K562 (cell line): Measurements from ENCODE around the gene AKT1S1. TPM values are rescaled to one million over a fixed set of nuclear protein-coding genes. Genes with fewer than 3 reads are reported as not detected.
A peak's percentile ranks its signal among the peaks of the same experiment; 100 is the strongest.

ENCODE experiments used
- ATAC-seq: fragments of 200-7000 bp; cut with Tn5 transposase; 3 replicates; pipeline ENCODE4 v1.9.1; 2020; ENCODE audit warnings: moderate library complexity
- BruUV-seq: library from RNA; stranded (reverse); fragments of 400-500 nt; replicated peaks from 2 replicates; lab custom pipeline; 2021; lab: Mats Ljungman, UMichigan
- CTCF ChIA-PET: fragments of 300-600 bp; formaldehyde crosslinking; extraction: SDS; loops from one replicate; lab custom pipeline; 2021; ENCODE audit warnings: low intra/inter-chr PET ratio; lab: Yijun Ruan, JAX
- POLR2A ChIA-PET: fragments of 300-600, 350-650 bp; sonication (Branson Sonifier 250); formaldehyde crosslinking; extraction: SDS; loops from one replicate; lab custom pipeline; 2021; ENCODE audit warnings: antibody characterized with exemption, inconsistent platforms; lab: Yijun Ruan, JAX
- DNase-seq, 4 experiments: peaks; one replicate each; pipeline versions ENCODE4 v3.0.0 to v3.0.0-alpha.2; 2011 to 2018; ENCODE audit warnings: low spot score in 3 of 4, mixed read lengths in 3 of 4; ENCODE audit errors: extremely low read depth in 1 of 4
- FAIRE-seq: peaks from 2 replicates; lab custom pipeline; 2011; peaks lifted over from hg19 to GRCh38; lab: Jason Lieb, UNC
- H2AFZ ChIP-seq: 2 replicates; pipeline ENCODE4 v1.6.0; 2011; ENCODE audit warnings: low read depth, low read length, control low read depth, inconsistent platforms
- H3K27ac ChIP-seq: fragments of 200-600 bp; 3 replicates; pipeline ENCODE4 v1.8.0; 2011; ENCODE audit warnings: low read depth, mild to moderate bottlenecking, control low read depth, inconsistent platforms, low read length, moderate library complexity, mixed read lengths; ENCODE audit errors: extremely low read depth
- H3K27me3 ChIP-seq, 2 experiments: fragments of 300-600 bp in 1 of 2; 2 replicates in 1 of 2; 3 replicates in 1 of 2; pipeline versions ENCODE4 v1.6.0 to v1.8.0; 2011; ENCODE audit warnings: inconsistent platforms in 2 of 2, low read length in 2 of 2, mild to moderate bottlenecking in 1 of 2, mixed read lengths in 1 of 2, moderate library complexity in 1 of 2; ENCODE audit not compliant: control insufficient read depth in 2 of 2, insufficient read depth in 2 of 2
- H3K36me3 ChIP-seq: fragments of 300-600 bp; 3 replicates; pipeline ENCODE4 v1.8.0; 2011; ENCODE audit warnings: mild to moderate bottlenecking, low read length, inconsistent platforms; ENCODE audit not compliant: control insufficient read depth, insufficient read depth
- H3K4me1 ChIP-seq, 2 experiments: fragments of 200-600 bp in 1 of 2; replicated peaks in 1 of 2; 2 replicates in 1 of 2; 3 replicates in 1 of 2; pipeline versions ENCODE4 v1.5.1 to v1.8.0; 2011; ENCODE audit warnings: inconsistent platforms in 2 of 2, low read length in 2 of 2, mild to moderate bottlenecking in 1 of 2, mixed read lengths in 1 of 2, moderate library complexity in 1 of 2; ENCODE audit not compliant: control insufficient read depth in 2 of 2, insufficient read depth in 2 of 2
- H3K4me2 ChIP-seq: 2 replicates; pipeline ENCODE4 v1.6.1; 2011; ENCODE audit warnings: low read length, control low read depth, inconsistent platforms, mixed read lengths; ENCODE audit not compliant: insufficient read depth
- H3K4me3 ChIP-seq: fragments of 200-600 bp; sonication (generic), shearing (Covaris generic); 2 replicates; pipeline ENCODE4 v1.5.1; 2016; ENCODE audit warnings: control low read depth, inconsistent platforms
- H3K79me2 ChIP-seq: fragments of 200-600 bp; 3 replicates; pipeline ENCODE4 v1.8.0; 2011; ENCODE audit warnings: low read length, inconsistent platforms; ENCODE audit not compliant: control insufficient read depth, insufficient read depth
- H3K9ac ChIP-seq, 2 experiments: 2 replicates each; pipeline versions ENCODE4 v1.6.0 to v1.6.1; 2011; ENCODE audit warnings: low read depth in 2 of 2, low read length in 2 of 2, control low read depth in 1 of 2, inconsistent platforms in 1 of 2, mild to moderate bottlenecking in 1 of 2, mixed read lengths in 1 of 2; ENCODE audit not compliant: insufficient read depth in 1 of 2
- H3K9me1 ChIP-seq: one replicate; pipeline ENCODE4 v1.6.0; 2011; ENCODE audit warnings: inconsistent platforms, mild to moderate bottlenecking, low read length, moderate library complexity; ENCODE audit not compliant: control insufficient read depth, insufficient read depth
- H3K9me3 ChIP-seq: replicated peaks from 2 replicates; pipeline ENCODE4 v1.5.1; 2011; ENCODE audit warnings: low read depth, low read length, inconsistent platforms; ENCODE audit not compliant: control insufficient read depth, insufficient read depth
- H4K20me1 ChIP-seq: replicated peaks from 2 replicates; pipeline ENCODE4 v1.6.1; 2011; ENCODE audit warnings: low read length, inconsistent platforms, mixed read lengths; ENCODE audit not compliant: control insufficient read depth, insufficient read depth
- ARNT ChIP-seq, 2 experiments: fragments of 450-650 bp; IDR thresholded peaks; 2 replicates each; pipeline ENCODE4 v1.6.1; 2016; ENCODE audit warnings: mild to moderate bottlenecking in 1 of 2
- BCOR ChIP-seq: fragments of 450-650 bp; IDR thresholded peaks from 2 replicates; pipeline ENCODE4 v1.6.1; 2016
- CBFA2T3 ChIP-seq: fragments of 450-650 bp; IDR thresholded peaks from 2 replicates; pipeline ENCODE4 v1.6.1; 2017
- CHD4 ChIP-seq: fragments of 200-600 bp; sonication (generic); IDR thresholded peaks from 3 replicates; pipeline ENCODE4 v1.6.1; 2012; ENCODE audit warnings: low read depth, mild to moderate bottlenecking, mixed read lengths, low read length, inconsistent platforms; ENCODE audit not compliant: insufficient read depth, insufficient replicate concordance, poor library complexity, severe bottlenecking
- HCFC1 ChIP-seq: IDR thresholded peaks from 2 replicates; pipeline ENCODE4 v1.6.1; 2012; ENCODE audit warnings: low read depth, low read length, improper control_type of control experiment
- HDAC2 ChIP-seq: fragments of 450-650 bp; IDR thresholded peaks from 2 replicates; pipeline ENCODE4 v1.6.1; 2016; ENCODE audit warnings: mild to moderate bottlenecking
- MIER1 ChIP-seq: fragments of 450-650 bp; IDR thresholded peaks from 2 replicates; pipeline ENCODE4 v1.6.1; 2016; ENCODE audit warnings: antibody characterized with exemption, mild to moderate bottlenecking, low read depth
- MYNN ChIP-seq, 2 experiments: sonication (generic); formaldehyde crosslinking in 1 of 2; IDR thresholded peaks; 2 replicates each; pipeline versions ENCODE4 v1.5.0 to v1.6.1; 2016 to 2020; ENCODE audit warnings: antibody characterized with exemption in 1 of 2, missing genetic modification reagents in 1 of 2
- PTBP1 ChIP-seq: fragments of 200-400 bp; formaldehyde crosslinking; IDR thresholded peaks from 2 replicates; pipeline ENCODE4 v1.6.1; 2017; ENCODE audit warnings: low read depth, low read length
- RBBP5 ChIP-seq: fragments of 200-600 bp; sonication (generic); IDR thresholded peaks from 2 replicates; pipeline ENCODE4 v1.6.1; 2012; ENCODE audit warnings: borderline replicate concordance, mild to moderate bottlenecking, low read length, control low read depth, inconsistent platforms; ENCODE audit not compliant: insufficient read depth, poor library complexity, severe bottlenecking
- RCOR1 ChIP-seq, 2 experiments: IDR thresholded peaks; 2 replicates each; pipeline ENCODE4 v1.6.1; 2012; ENCODE audit warnings: low read depth in 2 of 2, low read length in 2 of 2, borderline replicate concordance in 1 of 2, improper control_type of control experiment in 1 of 2
- SMARCA4 ChIP-seq: fragments of 450-650 bp; IDR thresholded peaks from 2 replicates; pipeline ENCODE4 v1.6.1; 2016
- SMARCA5 ChIP-seq: fragments of 450-650 bp; IDR thresholded peaks from 2 replicates; pipeline ENCODE4 v1.6.1; 2016
- TOE1 ChIP-seq, 2 experiments: fragments of 450-650 bp in 1 of 2; sonication (generic) in 1 of 2; formaldehyde crosslinking in 1 of 2; IDR thresholded peaks; 2 replicates each; pipeline versions ENCODE4 v1.7.1 to v1.8.0; 2016 to 2022; ENCODE audit warnings: borderline replicate concordance in 2 of 2, mild to moderate bottlenecking in 2 of 2, antibody characterized with exemption in 1 of 2, inconsistent platforms in 1 of 2, low read depth in 1 of 2, missing genetic modification reagents in 1 of 2, moderate library complexity in 1 of 2
- ZBTB7A ChIP-seq: IDR thresholded peaks from 2 replicates; pipeline ENCODE4 v1.6.1; 2011; ENCODE audit warnings: low read depth, mild to moderate bottlenecking, low read length, moderate library complexity, borderline replicate concordance; ENCODE audit not compliant: control insufficient read depth
- ZNF239 ChIP-seq: fragments of 250-450 bp; sonication (Bioruptor Pico); IDR thresholded peaks from 2 replicates; pipeline ENCODE4 v1.4.0; 2020; ENCODE audit warnings: mild to moderate bottlenecking
- WGBS: fragments of 100-300 bp; shearing (Covaris generic); methylation state at CpG from one replicate; pipeline ENCODE4 v1.1.6; 2016; ENCODE audit warnings: low coverage, mixed read lengths; ENCODE audit not compliant: insufficient coverage; ENCODE audit errors: missing lambda C conversion rate; 5-methylcytosine and 5-hydroxymethylcytosine counted together
- in situ Hi-C: fragments of 300-500 bp; cut with MboI; formaldehyde crosslinking; loops from 4 replicates; pipeline ENCODE4 v1.15.0; 2018; ENCODE audit warnings: inconsistent platforms, mixed read lengths
- intact Hi-C: fragments of 100-400 bp; cut with micrococcal nuclease; formaldehyde crosslinking; loops from 2 replicates; pipeline ENCODE4 v1.14.2; 2022
- polyA plus RNA-seq, 8 experiments: library from polyadenylated mRNA; depleted of rRNA in 4 of 8; stranded (reverse) in 5 of 8; unstranded in 3 of 8; fragments of >200 nt; fragmentation: Nextera tagmentation in 2 of 8; fragmentation: Illumina TruSeq in 1 of 8; extraction: Ambion mirVana in 2 of 8; extraction: Trizol in 1 of 8; gene quantifications; 2 replicates each; pipeline versions ENCODE4 v1.2.1 to v1.2.3, GENCODE V29; 2011 to 2014; ENCODE audit warnings: inconsistent platforms in 1 of 8, missing spikeins in 1 of 8
- total RNA-seq, 7 experiments: library from RNA; depleted of rRNA in 6 of 7; stranded (reverse); fragments of >200 nt in 6 of 7; fragmentation: Illumina TruSeq in 2 of 7; extraction: Trizol in 2 of 7; gene quantifications; 2 replicates each; pipeline versions ENCODE4 v1.2.1 to v1.2.3, GENCODE V29; 2011 to 2021; ENCODE audit warnings: low replicate concordance in 1 of 7
- TF ChIP-seq, protein P1 (sequence below), 2 experiments: IDR thresholded peaks; 2 replicates each; pipeline ENCODE4 v1.6.1; 2012; ENCODE audit warnings: improper control_type of control experiment in 2 of 2, low read depth in 2 of 2, low read length in 2 of 2, borderline replicate concordance in 1 of 2
- TF ChIP-seq, protein P2 (sequence below), 2 experiments: fragments of 250-450 bp in 1 of 2; fragments of 450-650 bp in 1 of 2; sonication (Bioruptor Pico) in 1 of 2; IDR thresholded peaks; 2 replicates each; pipeline versions ENCODE4 v1.6.1 to v1.8.0; 2016 to 2021; ENCODE audit warnings: mild to moderate bottlenecking in 2 of 2, moderate library complexity in 2 of 2, missing compliant biosample characterization in 1 of 2, missing genetic modification characterization in 1 of 2

Gene AKT1S1
- total and polyA plus RNA-seq, 9 of the 15 experiments (the other 6 are each of a cell fraction or from before 2014, with no cell fraction given) = 1.2 to 50.3 (median 17.1) TPM

DNA sequence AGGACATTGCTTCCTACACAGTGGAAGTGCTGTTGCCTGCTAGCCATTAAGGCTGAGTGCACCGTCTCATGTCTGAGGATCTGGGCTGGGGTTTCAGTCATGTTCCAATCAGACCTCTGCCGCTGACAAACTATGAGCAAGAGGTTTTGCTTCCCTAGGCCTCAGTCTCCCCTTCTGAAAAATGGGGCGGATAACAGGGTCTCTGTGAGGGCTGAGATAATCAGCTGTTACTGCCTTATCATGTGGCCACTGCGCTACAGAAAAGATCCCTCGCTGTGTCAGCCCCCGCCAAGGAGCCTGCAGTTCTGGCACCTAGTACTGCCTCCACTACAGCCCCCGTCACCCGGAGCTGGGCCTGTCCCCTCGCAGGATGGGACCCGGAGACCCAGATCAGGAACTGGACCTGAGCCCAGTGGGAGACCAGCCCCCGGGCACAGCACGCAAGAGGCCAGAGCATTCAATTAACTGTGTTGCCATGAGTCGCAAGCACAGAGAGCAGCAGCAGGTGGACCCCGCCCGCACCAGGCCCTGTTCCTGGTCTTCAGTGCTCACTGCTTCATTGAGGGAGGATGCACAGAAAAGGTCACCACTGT, 6.8 kb downstream of the AKT1S1 start:
- peak in 2 of 4 experiments; percentile 9 to 62 for DNase-seq
- Histone ChIP-seq H3K4me2 (peak overlapping the region; percentile 90), H3K27ac (peak overlapping the region; percentile 70), H2AFZ (peak overlapping the region; percentile 81), H3K36me3 (peaks cover 44% of the 10 kb centered on the region), H3K79me2 (peaks cover 45% of the 10 kb centered on the region), H3K27me3 (no peaks in the 10 kb centered on the region), H3K4me3 (peak overlapping the region; percentile 47), H4K20me1 (peaks cover 9% of the 10 kb centered on the region; the same call in 1 of the 2 replicates), H3K9me1 (peaks cover 4% of the 10 kb centered on the region), H3K4me1 (peaks cover 36 to 87% of the 10 kb centered on the region in 2 experiments), H3K9ac (peak overlapping the region; percentile 62 to 94), H3K9me3 (no peaks in the 10 kb centered on the region)
- 30% methylated on average over 15 of the region's 15 CpGs for WGBS
- CTCF ChIA-PET = no interaction called here
- POLR2A ChIA-PET = interaction anchor here (0.6 to 1.9 kb wide), 3 partner anchors 13 to 74 kb away, joined by 4 to 5 read pairs (median 4); partner anchors contain the start of genes ATF5 and NUP62
- in situ Hi-C loops = loop anchor here (10.0 kb wide), 1 partner anchor 376 kb away; the partner anchor contains the start of gene RPS11
- BruUV-seq = no TSS peak
- ATAC-seq = no peak
- peak; percentile 65 for FAIRE-seq
- intact Hi-C loops = loop anchor here (10.0 kb wide), 1 partner anchor 156 kb away; no protein-coding TSS in a partner anchor
- TF ChIP-seq ZBTB7A (0 out of 2 replicates have a peak, but pooled peaks have one; percentile 55), CBFA2T3 (peak; percentile 60), HDAC2 (peak; percentile 76; the same call in 1 of the 2 replicates), SMARCA4 (0 out of 2 replicates have a peak, but pooled peaks have one; percentile 14), CHD4 (peak; percentile 87), RBBP5 (peak; percentile 10), SMARCA5 (peak; percentile 97), MIER1 (0 out of 2 replicates have a peak, but pooled peaks have one; percentile 36), ZNF239 (CRISPR knock-in tag) (no peak), BCOR (peak; percentile 94), TOE1 (IDR thresholded peaks at IDR 0.05; ENCODE audit: borderline replicate concordance) (no peak; the same call in 1 of the 2 replicates), TOE1 (CRISPR knock-in tag; IDR thresholded peaks at IDR 0.05; ENCODE audit: borderline replicate concordance, low read depth) (no peak), RCOR1 (IDR thresholded peaks at IDR 0.05; ENCODE audit: borderline replicate concordance in 1 of 2, low read depth in 2 of 2, low read length in 2 of 2) (peak in 1 of 2 experiments; percentile 69; a peak in 2 of 4 replicates), MYNN (IDR thresholded peaks at IDR 0.05) (0 out of 2 replicates have a peak, but pooled peaks have one; percentile 25), MYNN (CRISPR knock-in tag; IDR thresholded peaks at IDR 0.05) (no peak), ARNT (IDR thresholded peaks at IDR 0.05) (0 out of 4 replicates have a peak, but pooled peaks of 1 of the 2 experiments have one; percentile 25), PTBP1 (peak; percentile 83; the same call in 1 of the 2 replicates), HCFC1 (no peak)
- TF ChIP-seq, protein P1, sequence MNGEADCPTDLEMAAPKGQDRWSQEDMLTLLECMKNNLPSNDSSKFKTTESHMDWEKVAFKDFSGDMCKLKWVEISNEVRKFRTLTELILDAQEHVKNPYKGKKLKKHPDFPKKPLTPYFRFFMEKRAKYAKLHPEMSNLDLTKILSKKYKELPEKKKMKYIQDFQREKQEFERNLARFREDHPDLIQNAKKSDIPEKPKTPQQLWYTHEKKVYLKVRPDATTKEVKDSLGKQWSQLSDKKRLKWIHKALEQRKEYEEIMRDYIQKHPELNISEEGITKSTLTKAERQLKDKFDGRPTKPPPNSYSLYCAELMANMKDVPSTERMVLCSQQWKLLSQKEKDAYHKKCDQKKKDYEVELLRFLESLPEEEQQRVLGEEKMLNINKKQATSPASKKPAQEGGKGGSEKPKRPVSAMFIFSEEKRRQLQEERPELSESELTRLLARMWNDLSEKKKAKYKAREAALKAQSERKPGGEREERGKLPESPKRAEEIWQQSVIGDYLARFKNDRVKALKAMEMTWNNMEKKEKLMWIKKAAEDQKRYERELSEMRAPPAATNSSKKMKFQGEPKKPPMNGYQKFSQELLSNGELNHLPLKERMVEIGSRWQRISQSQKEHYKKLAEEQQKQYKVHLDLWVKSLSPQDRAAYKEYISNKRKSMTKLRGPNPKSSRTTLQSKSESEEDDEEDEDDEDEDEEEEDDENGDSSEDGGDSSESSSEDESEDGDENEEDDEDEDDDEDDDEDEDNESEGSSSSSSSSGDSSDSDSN (IDR thresholded peaks at IDR 0.05; ENCODE audit: borderline replicate concordance in 1 of 2, low read depth in 2 of 2, low read length in 2 of 2) = 0 out of 4 replicates have a peak, but pooled peaks of 1 of the 2 experiments have one; percentile 41
- TF ChIP-seq, protein P2, sequence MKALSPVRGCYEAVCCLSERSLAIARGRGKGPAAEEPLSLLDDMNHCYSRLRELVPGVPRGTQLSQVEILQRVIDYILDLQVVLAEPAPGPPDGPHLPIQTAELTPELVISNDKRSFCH (CRISPR knock-in tag; IDR thresholded peaks at IDR 0.05) = no peak
- TF ChIP-seq, protein P2 (tag; IDR thresholded peaks at IDR 0.05) = 0 out of 2 replicates have a peak, but pooled peaks have one; percentile 1
